Spleen (tissue), 7 donors: ENCODE results near the gene RASEF.

Experiments used
- CTCF ChIP-seq, 11 experiments: fragments of 200-600 bp in 7 of 11; fragments of 450-650 bp in 4 of 11; sonication (generic) in 4 of 11; IDR thresholded peaks in 8 of 11; conservative IDR thresholded peaks in 3 of 11; 1 replicate in 7 of 11; 2 replicates in 4 of 11; pipeline versions ENCODE4 v1.4.0 to v1.8.0; 2016 to 2021; ENCODE audit warnings: antibody characterized with exemption in 11 of 11, inconsistent platforms in 4 of 11, mild to moderate bottlenecking in 1 of 11
- POLR2A ChIP-seq, 3 donors: fragments of 450-650 bp; IDR thresholded peaks; one replicate each; pipeline ENCODE4 v1.5.1; 2017; ENCODE audit warnings: antibody characterized with exemption in 3 of 3, mild to moderate bottlenecking in 1 of 3
- POLR2AphosphoS5 ChIP-seq, 3 donors: sonication (generic); formaldehyde crosslinking; IDR thresholded peaks; one replicate each; pipeline ENCODE4 v1.5.1; 2017; ENCODE audit warnings: antibody characterized with exemption in 3 of 3
- donor health status: DM: no; HTN: no; CAD: no; lungs with moderate emphysema.
- donor health status: DM: no; HTN: no; CAD: no.
- donor health status: DM: no; HTN: no; CAD: no.

GRCh38 chr9:82940376-82940775 is 122.6 kb downstream of the RASEF start:
- TF ChIP-seq CTCF (IDR thresholded peaks at IDR 0.05 in 8 of 11, conservative IDR thresholded peaks at IDR 0.05 in 3 of 11) (no peak), POLR2A (IDR thresholded peaks at IDR 0.05) (no peak), POLR2AphosphoS5 (IDR thresholded peaks at IDR 0.05) (no peak)
